GM18499 (cell line): ENCODE measurements around the gene ZNF670.
"Not testable (repeated sequence)": the region's sequence is repeated elsewhere in the genome, so short reads cannot be mapped to it uniquely, and the experiment has no call there.

Source experiments
- ATAC-seq: cut with Tn5 transposase; IDR thresholded peaks from one replicate; pipeline ENCODE4 v1.9.1; 2021; ENCODE audit warnings: moderate number of reproducible peaks; ENCODE audit not compliant: insufficient read depth, unreplicated experiment

ZNF670 gene

DNA sequence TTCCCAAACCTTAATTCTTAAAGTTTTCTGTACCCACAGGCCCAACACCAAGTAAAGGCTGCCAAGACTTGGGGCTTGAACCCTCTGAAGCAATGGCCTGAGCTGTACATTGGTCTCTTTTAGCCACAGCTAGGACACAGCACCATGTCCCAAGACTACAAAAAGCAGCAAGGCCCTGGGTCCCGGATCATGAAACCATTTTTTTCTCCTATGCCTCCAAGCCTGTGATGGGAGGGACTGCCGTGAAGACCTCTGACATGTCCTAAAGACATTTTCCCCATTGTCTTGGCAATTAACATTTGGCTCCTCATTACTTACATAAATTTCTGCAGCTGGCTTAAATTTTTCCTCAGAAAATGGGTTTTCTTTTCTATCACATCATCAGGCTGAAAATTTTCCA, 30.9 kb downstream of the ZNF670 start:
- no peak for ATAC-seq

DNA sequence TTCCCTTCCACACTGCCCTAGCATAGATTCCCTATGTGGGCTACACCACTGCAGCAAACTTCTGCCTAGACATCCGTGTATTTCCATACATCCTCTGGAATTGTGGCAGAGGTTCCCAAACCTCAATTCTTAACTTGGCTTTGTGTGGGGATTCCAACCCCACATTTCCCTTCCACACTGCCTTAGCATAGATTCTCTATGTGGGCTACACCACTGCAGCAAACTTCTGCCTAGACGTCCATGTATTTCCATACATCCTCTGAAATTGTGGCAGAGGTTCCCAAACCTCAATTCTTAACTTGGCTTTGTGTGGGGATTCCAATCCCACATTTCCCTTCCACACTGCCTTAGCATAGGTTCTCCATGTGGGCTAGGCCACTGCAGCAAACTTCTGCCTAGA, 31.4 kb downstream of the ZNF670 start:
- no peak for ATAC-seq

DNA sequence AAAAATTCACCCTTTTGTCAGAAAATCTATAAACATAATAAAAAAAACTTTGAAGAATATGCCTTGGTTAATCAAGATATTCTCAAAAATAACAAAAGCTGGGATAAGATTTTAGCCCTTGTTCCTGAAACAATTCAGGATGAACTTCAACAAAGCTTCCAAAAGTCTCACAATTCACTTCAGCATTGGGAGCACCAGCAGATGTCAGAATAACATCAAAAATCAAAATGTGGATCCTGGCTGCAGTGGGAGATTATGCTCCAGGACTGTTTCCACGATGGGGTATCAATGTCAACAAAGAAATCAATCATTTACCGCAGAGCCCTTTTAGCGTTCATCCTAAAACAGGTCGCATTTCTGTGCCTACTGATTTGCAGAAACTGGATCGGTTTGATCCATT, 35.2 kb downstream of the ZNF670 start:
- ATAC-seq = no peak

DNA sequence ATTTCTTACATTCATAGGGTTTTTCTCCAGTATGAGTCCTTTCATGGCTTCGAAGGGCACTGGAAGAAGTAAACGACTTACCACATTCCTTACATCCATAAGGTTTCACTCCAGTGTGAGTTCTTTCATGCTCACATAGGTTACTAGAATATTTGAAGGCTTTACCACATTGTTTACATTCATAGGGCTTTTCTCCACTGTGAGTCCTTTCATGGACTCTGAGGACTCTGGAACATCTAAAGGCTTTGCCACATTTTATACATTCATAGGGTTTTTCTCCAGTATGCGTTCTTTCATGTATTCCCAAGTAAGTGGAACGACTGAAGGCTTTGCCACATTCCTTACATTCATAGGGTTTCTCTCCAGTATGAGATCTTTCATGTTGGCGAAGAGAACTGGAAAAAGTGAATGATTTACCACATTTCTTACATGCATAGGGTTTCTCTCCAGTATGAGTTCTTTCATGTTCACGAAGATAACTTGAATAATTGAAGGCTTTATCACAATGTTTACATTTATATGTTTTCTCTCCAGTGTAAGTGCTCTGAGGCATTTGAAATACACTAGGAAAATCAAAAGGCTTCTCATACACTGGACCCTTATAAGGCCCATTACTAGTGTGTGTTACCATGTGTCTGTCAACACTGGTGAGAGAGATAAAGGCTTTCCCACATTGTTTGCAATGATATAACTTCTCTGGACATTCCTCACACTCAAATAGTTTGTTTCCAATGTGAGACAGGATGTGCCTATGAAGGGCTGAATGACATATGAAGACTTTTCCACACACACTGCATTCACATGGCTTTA, 40.9 kb downstream of the ZNF670 start:
- no peak for ATAC-seq

DNA sequence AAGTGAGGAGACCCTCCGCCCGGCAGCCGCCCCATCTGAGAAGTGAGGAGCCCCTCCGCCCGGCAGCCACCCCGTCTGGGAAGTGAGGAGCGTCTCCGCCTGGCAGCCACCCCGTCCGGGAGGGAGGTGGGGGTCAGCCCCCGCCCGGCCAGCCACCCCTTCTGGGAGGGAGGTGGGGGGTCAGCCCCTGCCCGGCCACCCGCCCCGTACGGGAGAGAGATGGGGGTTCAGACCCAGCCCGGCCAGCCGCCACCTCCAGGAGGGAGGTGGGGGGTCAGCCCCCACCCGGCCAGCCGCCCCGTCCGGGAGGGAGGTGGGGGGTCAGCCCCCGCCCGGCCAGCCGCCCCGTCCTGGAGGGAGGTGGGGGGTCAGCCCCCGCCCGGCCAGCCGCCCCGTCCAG, 46.3 kb downstream of the ZNF670 start:
- not testable (repeated sequence) for ATAC-seq
